Measurements from ENCODE around the gene SPAG16. TPM values are rescaled to one million over a fixed set of nuclear protein-coding genes. Genes with fewer than 3 reads are reported as not detected.

Gene SPAG16
- total and polyA plus RNA-seq, 2 of the 13 experiments (the other 11 are each of a cell fraction or from before 2014, with no cell fraction given): 9.6 to 26.5 TPM

DNA sequence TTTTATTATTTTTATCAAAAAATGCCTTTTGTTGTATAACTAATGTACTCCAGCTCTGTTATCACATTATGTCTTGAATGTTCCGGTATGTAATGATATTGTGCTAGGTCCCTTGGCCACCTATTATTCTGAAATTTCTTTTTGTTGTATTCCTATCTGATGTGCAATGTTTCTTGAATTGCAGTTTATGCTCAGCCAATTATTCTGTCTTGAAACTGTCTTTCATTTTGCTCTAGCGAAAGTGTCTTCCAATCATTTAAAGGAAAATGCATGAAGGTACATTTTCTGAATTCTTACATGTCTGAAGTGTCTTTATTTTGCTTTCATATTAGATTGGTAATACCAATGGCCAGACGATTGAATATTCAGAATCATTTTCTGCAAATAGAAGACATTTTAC is 277.5 kb downstream of the SPAG16 start (continued):
- TF ChIP-seq ZNF788 (CRISPR knock-in tag; IDR thresholded peaks at IDR 0.05; ENCODE audit: borderline replicate concordance) (no peak), THAP11 (CRISPR knock-in tag; IDR thresholded peaks at IDR 0.05) (no peak), ZNF614 (CRISPR knock-in tag; IDR thresholded peaks at IDR 0.05; ENCODE audit: borderline replicate concordance) (no peak), KLF11 (CRISPR knock-in tag; IDR thresholded peaks at IDR 0.05) (no peak), CENPT (CRISPR knock-in tag; IDR thresholded peaks at IDR 0.05; ENCODE audit: low read depth) (no peak), ZNF20 (CRISPR knock-in tag; IDR thresholded peaks at IDR 0.05) (no peak)
- TF ChIP-seq, protein P1, sequence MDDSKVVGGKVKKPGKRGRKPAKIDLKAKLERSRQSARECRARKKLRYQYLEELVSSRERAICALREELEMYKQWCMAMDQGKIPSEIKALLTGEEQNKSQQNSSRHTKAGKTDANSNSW (CRISPR knock-in tag; IDR thresholded peaks at IDR 0.05; ENCODE audit: borderline replicate concordance): no peak
- TF ChIP-seq, protein P2, sequence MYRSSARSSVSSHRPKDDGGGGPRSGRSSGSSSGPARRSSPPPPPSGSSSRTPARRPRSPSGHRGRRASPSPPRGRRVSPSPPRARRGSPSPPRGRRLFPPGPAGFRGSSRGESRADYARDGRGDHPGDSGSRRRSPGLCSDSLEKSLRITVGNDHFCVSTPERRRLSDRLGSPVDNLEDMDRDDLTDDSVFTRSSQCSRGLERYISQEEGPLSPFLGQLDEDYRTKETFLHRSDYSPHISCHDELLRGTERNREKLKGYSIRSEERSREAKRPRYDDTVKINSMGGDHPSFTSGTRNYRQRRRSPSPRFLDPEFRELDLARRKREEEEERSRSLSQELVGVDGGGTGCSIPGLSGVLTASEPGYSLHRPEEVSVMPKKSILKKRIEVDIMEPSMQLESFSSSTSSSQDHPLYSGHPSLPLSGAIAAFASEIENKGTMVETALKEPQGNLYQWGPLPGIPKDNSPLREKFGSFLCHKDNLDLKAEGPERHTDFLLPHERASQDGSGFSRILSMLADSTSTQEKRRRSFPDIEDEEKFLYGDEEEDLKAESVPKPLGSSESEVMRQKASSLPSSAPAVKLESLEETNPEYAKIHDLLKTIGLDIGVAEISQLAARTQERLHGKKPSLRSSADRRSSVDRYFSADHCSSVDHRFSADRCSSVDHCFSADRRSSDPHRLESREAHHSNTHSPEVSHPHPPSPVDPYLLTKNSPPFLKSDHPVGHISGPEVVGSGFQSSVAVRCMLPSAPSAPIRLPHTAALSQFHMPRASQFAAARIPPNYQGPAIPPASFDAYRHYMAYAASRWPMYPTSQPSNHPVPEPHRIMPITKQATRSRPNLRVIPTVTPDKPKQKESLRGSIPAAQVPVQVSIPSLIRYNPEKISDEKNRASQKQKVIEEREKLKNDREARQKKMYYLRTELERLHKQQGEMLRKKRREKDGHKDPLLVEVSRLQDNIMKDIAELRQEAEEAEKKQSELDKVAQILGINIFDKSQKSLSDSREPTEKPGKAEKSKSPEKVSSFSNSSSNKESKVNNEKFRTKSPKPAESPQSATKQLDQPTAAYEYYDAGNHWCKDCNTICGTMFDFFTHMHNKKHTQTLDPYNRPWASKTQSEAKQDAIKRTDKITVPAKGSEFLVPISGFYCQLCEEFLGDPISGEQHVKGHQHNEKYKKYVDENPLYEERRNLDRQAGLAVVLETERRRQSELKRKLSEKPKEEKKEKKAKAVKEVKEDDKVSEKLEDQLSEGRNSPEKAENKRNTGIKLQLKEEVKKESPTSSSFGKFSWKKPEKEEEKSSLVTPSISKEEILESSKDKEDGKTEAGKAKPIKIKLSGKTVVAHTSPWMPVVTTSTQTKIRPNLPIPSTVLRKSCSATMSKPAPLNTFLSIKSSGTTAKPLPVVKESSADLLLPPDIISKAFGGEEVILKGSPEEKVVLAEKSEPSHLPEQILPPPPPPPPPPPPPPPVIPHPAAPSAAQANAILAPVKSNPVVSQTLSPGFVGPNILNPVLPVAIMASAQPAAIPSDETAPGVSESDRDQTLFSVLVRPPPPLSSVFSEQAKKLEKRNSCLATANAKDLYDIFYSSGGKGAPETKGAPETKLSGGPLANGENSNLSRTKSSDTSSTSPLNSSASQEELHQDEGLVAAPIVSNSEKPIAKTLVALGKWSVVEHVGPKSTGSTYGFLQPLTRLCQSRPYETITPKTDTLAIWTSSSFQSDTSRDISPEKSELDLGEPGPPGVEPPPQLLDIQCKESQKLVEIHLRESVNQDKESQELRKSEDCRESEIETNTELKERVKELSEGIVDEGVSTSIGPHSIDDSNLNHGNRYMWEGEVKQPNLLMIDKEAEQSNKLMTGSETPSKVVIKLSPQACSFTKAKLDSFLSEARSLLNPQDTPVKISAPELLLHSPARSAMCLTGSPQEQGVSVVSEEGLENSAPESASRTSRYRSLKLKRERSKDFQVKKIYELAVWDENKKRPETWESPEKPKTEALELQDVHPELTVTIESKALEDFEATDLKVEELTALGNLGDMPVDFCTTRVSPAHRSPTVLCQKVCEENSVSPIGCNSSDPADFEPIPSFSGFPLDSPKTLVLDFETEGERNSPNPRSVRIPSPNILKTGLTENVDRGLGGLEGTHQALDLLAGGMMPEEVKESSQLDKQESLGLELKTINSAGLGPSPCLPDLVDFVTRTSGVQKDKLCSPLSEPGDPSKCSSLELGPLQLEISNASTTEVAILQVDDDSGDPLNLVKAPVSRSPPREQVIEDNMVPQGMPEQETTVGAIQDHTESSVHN (CRISPR knock-in tag; IDR thresholded peaks at IDR 0.05): no peak
